ENCODE measurements around the gene TMEM234. TPM values are rescaled to one million over a fixed set of nuclear protein-coding genes. Genes with fewer than 3 reads are reported as not detected.

The TMEM234 gene
- total and polyA plus RNA-seq, 8 donors, result 19.3 to 24.8 (median 21.6) TPM

- peaks cover 0 to 51% of the 10 kb centered on the region in 2 donors for H3K36me3 ChIP-seq
- intact Hi-C loops (cut with DNase I), result no loop called here
- H3K4me3 ChIP-seq, result no peak overlapping the region
- DNase-seq (no peak), ATAC-seq (no peak)
- H3K27ac ChIP-seq, result no peak overlapping the region
- peaks cover 22 to 35% of the 10 kb centered on the region in 2 donors for H3K4me1 ChIP-seq
- H3K9me3 ChIP-seq, result no peaks in the 10 kb centered on the region
- H3K27me3 ChIP-seq, result no peaks in the 10 kb centered on the region
- no peak for TF ChIP-seq CTCF (IDR thresholded peaks at IDR 0.05)
Measured at GRCh38 chr1:32219022-32219421, 3.1 kb downstream of the TMEM234 start.

- H3K4me3 ChIP-seq, result no peak overlapping the region
- H3K4me1 ChIP-seq, result peaks cover 10 to 22% of the 10 kb centered on the region in 2 donors
- TF ChIP-seq CTCF (IDR thresholded peaks at IDR 0.05), result no peak
- DNase-seq (no peak), ATAC-seq (no peak)
- no peaks in the 10 kb centered on the region for H3K27me3 ChIP-seq
- peak overlapping the region in 1 of 2 donors; percentile 45 for H3K27ac ChIP-seq
- no peaks in the 10 kb centered on the region for H3K9me3 ChIP-seq
- intact Hi-C loops (cut with DNase I), result no loop called here
- peaks cover 0 to 53% of the 10 kb centered on the region in 2 donors for H3K36me3 ChIP-seq
Measured at GRCh38 chr1:32216566-32216965, 5.6 kb downstream of the TMEM234 start.

GRCh38 chr1:32215629-32216480 lies 6.3 kb downstream of the TMEM234 start:
- no peak overlapping the region for H3K4me3 ChIP-seq
- ATAC-seq, result peak; percentile 88
- H3K4me1 ChIP-seq, result peaks cover 4 to 15% of the 10 kb centered on the region in 2 donors
- H3K27me3 ChIP-seq, result no peaks in the 10 kb centered on the region
- H3K36me3 ChIP-seq, result peaks cover 0 to 53% of the 10 kb centered on the region in 2 donors
- intact Hi-C loops (cut with DNase I), result no loop called here
- peak in 2 of 4 donors; percentile 48 to 64 for DNase-seq
- H3K27ac ChIP-seq, result no peak overlapping the region
- peak; percentile 62 to 76 for TF ChIP-seq CTCF (IDR thresholded peaks at IDR 0.05)
- H3K9me3 ChIP-seq, result no peaks in the 10 kb centered on the region

GRCh38 chr1:32208891-32209328 lies 13.2 kb downstream of the TMEM234 start, which contains the start of gene DCDC2B:
DCDC2B (plus strand) TSS chr1:32209089; CDS start chr1:32209094, 5 bp downstream.
- Histone ChIP-seq H3K4me1 (peaks cover 6 to 15% of the 10 kb centered on the region in 2 donors), H3K4me3 (no peak within 1 kb of the TSS), H3K27me3 (no peaks in the 10 kb centered on the region), H3K9me3 (no peaks in the 10 kb centered on the region), H3K36me3 (peaks cover 0 to 7% of the 10 kb centered on the region in 2 donors), H3K27ac (no peak within 1 kb of the TSS)
- DNase-seq (peak in 2 of 4 donors; percentile 59 to 65), ATAC-seq (peak; percentile 8)
- intact Hi-C loops (cut with DNase I), result no loop called here
- TF ChIP-seq CTCF (IDR thresholded peaks at IDR 0.05), result no peak

- no peak for ATAC-seq
- intact Hi-C loops (cut with DNase I), result no loop called here
- peaks cover 0 to 7% of the 10 kb centered on the region in 2 donors for H3K36me3 ChIP-seq
- peaks cover 6 to 15% of the 10 kb centered on the region in 2 donors for H3K4me1 ChIP-seq
- TF ChIP-seq CTCF (IDR thresholded peaks at IDR 0.05), result no peak
- H3K9me3 ChIP-seq, result no peaks in the 10 kb centered on the region
- H3K4me3 ChIP-seq, result no peak overlapping the region
- no peaks in the 10 kb centered on the region for H3K27me3 ChIP-seq
- no peak for DNase-seq
- H3K27ac ChIP-seq, result no peak overlapping the region
Measured at GRCh38 chr1:32208469-32208868, 13.7 kb downstream of the TMEM234 start.
